ENCODE measurements around the gene WDR46. TPM values are rescaled to one million over a fixed set of nuclear protein-coding genes. Genes with fewer than 3 reads are reported as not detected.
A peak's percentile ranks its signal among the peaks of the same experiment; 100 is the strongest.

WDR46 gene
- total RNA-seq, result 10 to 100 TPM; 37.5 to 41.7 TPM

- Mint-ChIP-seq H3K27ac (peak within 1 kb of the TSS; percentile 80), H3K27me3 (no peaks in the 10 kb centered on the region), H3K4me1 (peaks cover 47% of the 10 kb centered on the region), H3K9me3 (no peaks in the 10 kb centered on the region), H3K4me3 (peak within 1 kb of the TSS; percentile 90), H3K36me3 (ENCODE audit: low read depth) (peaks cover 38% of the 10 kb centered on the region)
- DNase-seq, result peak; percentile 87
- POLR2A ChIA-PET, result interaction anchor here (1.0 to 14.3 kb wide), 18 partner anchors 10 to 317 kb away, joined by 3 to 234 read pairs (median 6); partner anchors contain the start of genes B3GALT4, KIFC1, RGL2 and RPS18
- CTCF ChIA-PET, result interaction anchor here (0.5 to 3.1 kb wide), 7 partner anchors 9 to 100 kb away, joined by 3 to 29 read pairs (median 7); partner anchors contain the start of genes B3GALT4, RGL2, RPS18 and VPS52
These were observed at the start of gene WDR46, which contains the start of gene PFDN6 for GRCh38 chr6:33288921-33289783. TSS of gene WDR46 (minus strand) at chr6:33289239. CDS start at chr6:33289170, 69 bp downstream. TSS of gene PFDN6 (plus strand) at chr6:33289601. CDS start at chr6:33289857, 256 bp downstream.

DNA sequence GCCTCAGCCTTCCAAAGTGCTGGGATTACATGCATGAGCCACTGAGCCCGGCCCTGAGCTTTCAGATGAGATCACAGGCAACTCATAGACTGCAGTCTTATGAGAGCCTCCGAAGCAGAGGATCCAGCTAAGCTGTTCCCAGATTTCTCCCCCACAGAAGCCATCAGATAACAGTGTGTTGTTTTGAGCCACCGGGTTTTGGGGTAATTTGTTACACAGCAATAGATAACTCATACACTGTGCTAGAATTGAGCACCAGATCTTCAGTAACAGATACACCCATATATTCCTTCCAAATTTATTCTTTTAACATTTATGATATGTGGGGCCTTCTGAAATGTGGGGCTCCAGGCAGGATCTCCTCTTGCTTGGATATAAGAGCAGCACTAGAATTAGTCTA, 47.5 kb upstream of the WDR46 start:
- ChIA-PET CTCF (interaction anchor here (0.9 to 2.0 kb wide), 3 partner anchors 9 to 55 kb away, joined by 3 to 10 read pairs (median 3); no protein-coding TSS in a partner anchor), POLR2A (interaction anchor here (0.7 to 2.4 kb wide), 3 partner anchors 8 to 88 kb away, joined by 3 to 12 read pairs (median 3); no protein-coding TSS in a partner anchor)
- Mint-ChIP-seq H3K4me1 (peaks cover 7% of the 10 kb centered on the region), H3K36me3 (ENCODE audit: low read depth) (no peaks in the 10 kb centered on the region), H3K27me3 (no peaks in the 10 kb centered on the region), H3K9me3 (no peaks in the 10 kb centered on the region), H3K4me3 (no peak overlapping the region), H3K27ac (no peak overlapping the region)
- DNase-seq, result no peak

DNA sequence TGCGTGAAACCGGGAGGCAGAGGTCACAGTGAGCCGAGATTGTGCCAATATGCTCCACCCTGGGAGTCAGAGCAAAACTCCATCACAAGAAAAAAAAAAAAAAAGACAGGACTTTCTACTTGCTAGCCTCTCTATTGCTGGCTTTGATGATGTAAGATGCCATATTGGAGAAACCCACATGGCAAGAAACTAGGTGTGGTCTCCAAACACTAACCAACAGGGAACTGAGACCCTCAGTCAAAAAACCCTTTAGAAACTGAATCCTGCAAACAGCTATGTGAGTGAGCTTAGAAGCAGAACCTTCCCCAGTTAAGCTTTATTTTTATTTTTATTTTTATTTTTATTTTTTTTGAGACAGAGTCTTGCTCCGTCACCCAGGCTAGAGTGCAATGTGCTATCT, 46.9 kb upstream of the WDR46 start:
- CTCF ChIA-PET, result interaction anchor here (0.7 to 2.0 kb wide), 4 partner anchors 9 to 55 kb away, joined by 3 to 10 read pairs (median 3); no protein-coding TSS in a partner anchor
- Mint-ChIP-seq H3K4me1 (peaks cover 7% of the 10 kb centered on the region), H3K27me3 (no peaks in the 10 kb centered on the region), H3K27ac (no peak overlapping the region), H3K9me3 (no peaks in the 10 kb centered on the region), H3K4me3 (no peak overlapping the region), H3K36me3 (ENCODE audit: low read depth) (no peaks in the 10 kb centered on the region)
- no peak for DNase-seq
- POLR2A ChIA-PET, result interaction anchor here (0.7 to 2.4 kb wide), 4 partner anchors 9 to 87 kb away, joined by 3 to 12 read pairs (median 4); no protein-coding TSS in a partner anchor

- Mint-ChIP-seq H3K4me1 (peaks cover 3% of the 10 kb centered on the region), H3K4me3 (no peak overlapping the region), H3K9me3 (no peaks in the 10 kb centered on the region), H3K27me3 (no peaks in the 10 kb centered on the region), H3K36me3 (ENCODE audit: low read depth) (no peaks in the 10 kb centered on the region), H3K27ac (no peak overlapping the region)
- ChIA-PET POLR2A (interaction anchor here (1.1 kb wide), 1 partner anchor 10 kb away, joined by 4 read pairs; no protein-coding TSS in a partner anchor), CTCF (no interaction called here)
- DNase-seq, result no peak
These were observed 44.6 kb upstream of the WDR46 start for GRCh38 chr6:33333666-33334065.

DNA sequence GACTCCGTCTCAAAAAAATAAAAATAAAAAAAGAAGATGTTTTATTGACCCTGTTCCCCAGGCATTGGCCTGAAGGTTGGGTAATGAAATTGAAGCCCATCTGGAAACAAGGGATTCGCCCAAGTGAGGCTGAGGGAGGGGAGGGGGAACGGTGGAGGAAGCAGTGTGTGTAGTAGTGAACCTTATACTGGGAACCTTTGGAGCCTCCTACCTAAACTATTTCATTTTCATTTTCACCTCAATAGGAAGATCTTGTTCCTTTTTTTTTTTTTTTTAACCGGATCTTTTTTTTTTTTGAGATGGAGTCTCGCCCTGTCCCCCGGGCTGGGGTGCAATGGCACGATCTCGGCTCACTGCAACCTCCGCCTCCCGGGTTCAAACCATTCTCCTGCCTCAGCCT, 41.7 kb upstream of the WDR46 start:
- Mint-ChIP-seq H3K4me3 (no peak overlapping the region), H3K4me1 (peaks cover 3% of the 10 kb centered on the region), H3K36me3 (ENCODE audit: low read depth) (no peaks in the 10 kb centered on the region), H3K27ac (no peak overlapping the region), H3K27me3 (no peaks in the 10 kb centered on the region), H3K9me3 (no peaks in the 10 kb centered on the region)
- ChIA-PET CTCF (no interaction called here), POLR2A (interaction anchor here (1.0 kb wide), 1 partner anchor 14 kb away, joined by 4 read pairs; no protein-coding TSS in a partner anchor)
- DNase-seq, result no peak

GRCh38 chr6:33329058-33329457, 40.0 kb upstream of the WDR46 start:
- POLR2A ChIA-PET, result no interaction called here
- Mint-ChIP-seq H3K36me3 (ENCODE audit: low read depth) (no peaks in the 10 kb centered on the region), H3K27me3 (no peaks in the 10 kb centered on the region), H3K4me3 (no peak overlapping the region), H3K27ac (no peak overlapping the region), H3K9me3 (no peaks in the 10 kb centered on the region), H3K4me1 (peaks cover 4% of the 10 kb centered on the region)
- no peak for DNase-seq
- CTCF ChIA-PET, result interaction anchor here (1.1 kb wide), 1 partner anchor 15 kb away, joined by 3 read pairs; no protein-coding TSS in a partner anchor

DNA sequence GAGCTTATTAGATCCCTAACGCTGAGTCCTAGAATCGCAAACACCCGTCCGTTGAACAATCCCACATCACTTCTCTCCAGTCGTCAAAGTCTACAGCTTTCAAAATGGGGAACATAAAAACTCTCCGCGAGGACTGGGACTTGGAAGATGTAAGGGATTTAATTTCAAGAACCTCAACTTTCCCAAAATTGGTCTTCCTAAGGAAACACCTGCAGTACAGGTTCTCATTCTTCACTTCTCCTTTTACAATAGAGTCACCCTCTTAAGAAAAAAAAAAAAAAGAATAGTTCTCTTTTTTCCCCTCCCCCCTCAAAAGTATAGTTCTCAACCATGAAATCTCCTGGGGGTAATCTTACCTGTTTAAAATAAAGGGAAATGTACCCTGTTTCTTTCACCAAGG, 35.1 kb upstream of the WDR46 start:
- POLR2A ChIA-PET, result interaction anchor here (1.0 to 1.3 kb wide), 4 partner anchors 33 to 177 kb away, joined by 3 to 7 read pairs (median 3); no protein-coding TSS in a partner anchor
- Mint-ChIP-seq H3K9me3 (no peaks in the 10 kb centered on the region), H3K4me1 (peaks cover 44% of the 10 kb centered on the region), H3K27me3 (no peaks in the 10 kb centered on the region), H3K27ac (peak overlapping the region; percentile 97), H3K4me3 (peak overlapping the region; percentile 96), H3K36me3 (ENCODE audit: low read depth) (peaks cover 38% of the 10 kb centered on the region)
- CTCF ChIA-PET, result interaction anchor here (0.7 to 0.9 kb wide), 3 partner anchors 24 to 67 kb away, joined by 3 read pairs; partner anchors contain the start of gene B3GALT4
- no peak for DNase-seq

DNA sequence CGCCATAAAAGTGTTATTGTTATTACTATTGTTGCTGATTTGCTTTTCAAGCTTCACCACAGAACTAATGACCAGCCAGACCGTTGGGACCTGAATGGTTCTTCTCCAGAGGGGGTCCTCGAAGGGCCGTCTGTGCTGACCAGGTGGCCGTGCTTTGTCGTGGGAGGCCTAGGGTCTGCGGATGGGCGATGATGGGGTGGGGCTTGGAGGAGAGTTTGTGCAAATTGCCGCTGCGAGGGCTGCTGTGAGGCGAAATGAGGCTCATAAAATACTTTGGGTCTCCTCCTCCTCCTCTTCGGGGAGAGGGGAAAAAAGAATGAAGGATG, 34.5 kb upstream of the WDR46 start:
- ChIA-PET POLR2A (interaction anchor here (1.0 to 1.3 kb wide), 4 partner anchors 32 to 178 kb away, joined by 3 to 7 read pairs (median 3); no protein-coding TSS in a partner anchor), CTCF (interaction anchor here (0.8 to 0.9 kb wide), 3 partner anchors 16 to 67 kb away, joined by 3 read pairs; no protein-coding TSS in a partner anchor)
- H3K36me3 Mint-ChIP-seq (ENCODE audit: low read depth), result peaks cover 43% of the 10 kb centered on the region
- peak overlapping the region; percentile 96 for H3K4me3 Mint-ChIP-seq
- H3K4me1 Mint-ChIP-seq, result peaks cover 49% of the 10 kb centered on the region
- H3K27ac Mint-ChIP-seq, result peak overlapping the region; percentile 97
- no peaks in the 10 kb centered on the region for H3K27me3 Mint-ChIP-seq
- no peak for DNase-seq
- no peaks in the 10 kb centered on the region for H3K9me3 Mint-ChIP-seq

DNA sequence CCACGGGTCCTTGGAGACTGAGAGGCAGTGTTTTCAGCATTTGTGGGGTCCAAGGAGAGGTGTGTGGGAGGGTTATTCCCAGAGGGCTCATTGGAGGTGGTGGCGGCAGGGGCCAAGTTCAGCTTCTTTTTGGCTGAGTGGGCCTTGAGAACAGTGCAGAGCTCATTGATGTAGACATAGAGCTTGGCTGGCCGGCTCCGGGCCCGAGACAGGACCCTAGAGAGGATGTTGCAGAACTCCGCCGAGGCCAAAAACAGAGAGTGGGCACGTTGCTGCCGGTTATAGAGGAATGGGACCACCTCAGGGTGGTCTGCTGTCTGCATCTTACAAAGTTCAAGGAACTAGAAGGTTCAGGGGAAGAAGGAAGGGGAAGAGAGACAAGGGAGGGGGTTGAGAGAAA, 32.2 kb upstream of the WDR46 start:
- H3K36me3 Mint-ChIP-seq (ENCODE audit: low read depth), result peaks cover 55% of the 10 kb centered on the region
- CTCF ChIA-PET, result no interaction called here
- H3K4me1 Mint-ChIP-seq, result peaks cover 70% of the 10 kb centered on the region
- no peaks in the 10 kb centered on the region for H3K27me3 Mint-ChIP-seq
- POLR2A ChIA-PET, result no interaction called here
- H3K9me3 Mint-ChIP-seq, result no peaks in the 10 kb centered on the region
- peak overlapping the region; percentile 96 for H3K4me3 Mint-ChIP-seq
- DNase-seq, result no peak
- peak overlapping the region; percentile 97 for H3K27ac Mint-ChIP-seq

DNA sequence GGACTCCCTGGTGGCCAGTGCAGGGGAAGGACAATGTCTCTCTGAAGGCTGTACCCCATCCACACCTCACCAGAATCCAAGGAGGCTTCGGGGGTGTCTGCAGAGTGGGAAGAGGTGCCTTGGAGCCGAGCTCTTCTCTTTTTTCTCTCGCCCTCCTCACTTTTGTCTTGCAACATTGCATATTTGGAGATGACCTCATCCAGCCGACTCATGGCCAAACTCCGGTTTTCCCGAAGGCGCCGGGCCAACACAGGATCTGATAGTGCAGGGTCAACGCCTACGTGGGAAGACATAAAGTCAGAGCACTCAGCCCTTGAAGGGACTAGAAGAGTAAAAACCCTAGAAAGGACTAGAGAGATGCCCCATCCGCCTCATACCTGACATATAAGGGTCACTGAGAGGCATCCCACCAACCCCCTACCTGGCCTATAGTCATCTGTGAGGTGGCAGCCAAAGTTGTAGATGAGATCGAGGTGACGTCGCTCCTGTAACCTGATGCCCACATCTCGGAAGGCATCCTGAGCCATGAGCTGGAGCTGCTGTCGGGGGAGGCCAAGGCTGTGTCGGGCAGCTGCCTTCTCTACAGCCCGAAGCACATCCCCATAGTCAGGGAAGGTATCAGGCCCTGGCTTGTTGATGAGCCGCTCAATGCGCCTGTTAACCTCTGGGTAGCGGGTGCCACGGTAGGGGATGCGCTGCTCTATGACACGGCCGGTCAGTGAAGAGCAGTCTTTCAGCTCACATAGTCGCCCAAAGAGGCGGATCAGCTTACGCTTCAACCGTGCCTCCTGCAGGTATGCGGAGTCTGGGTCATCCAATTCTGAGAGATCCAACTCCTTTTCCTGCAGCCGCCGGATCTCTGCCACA, 31.5 kb upstream of the WDR46 start:
- no peaks in the 10 kb centered on the region for H3K27me3 Mint-ChIP-seq
- peaks cover 77% of the 10 kb centered on the region for H3K4me1 Mint-ChIP-seq
- H3K36me3 Mint-ChIP-seq (ENCODE audit: low read depth), result peaks cover 58% of the 10 kb centered on the region
- ChIA-PET CTCF (no interaction called here), POLR2A (no interaction called here)
- H3K27ac Mint-ChIP-seq, result peak overlapping the region; percentile 97
- DNase-seq, result no peak
- no peaks in the 10 kb centered on the region for H3K9me3 Mint-ChIP-seq
- H3K4me3 Mint-ChIP-seq, result peak overlapping the region; percentile 96

- ChIA-PET POLR2A (no interaction called here), CTCF (no interaction called here)
- peak overlapping the region; percentile 57 for H3K27ac Mint-ChIP-seq
- no peak for DNase-seq
- peaks cover 83% of the 10 kb centered on the region for H3K4me1 Mint-ChIP-seq
- peaks cover 60% of the 10 kb centered on the region for H3K36me3 Mint-ChIP-seq (ENCODE audit: low read depth)
- no peaks in the 10 kb centered on the region for H3K9me3 Mint-ChIP-seq
- no peak overlapping the region for H3K4me3 Mint-ChIP-seq
- no peaks in the 10 kb centered on the region for H3K27me3 Mint-ChIP-seq
These were observed 30.9 kb upstream of the WDR46 start for GRCh38 chr6:33319939-33320314.

DNA sequence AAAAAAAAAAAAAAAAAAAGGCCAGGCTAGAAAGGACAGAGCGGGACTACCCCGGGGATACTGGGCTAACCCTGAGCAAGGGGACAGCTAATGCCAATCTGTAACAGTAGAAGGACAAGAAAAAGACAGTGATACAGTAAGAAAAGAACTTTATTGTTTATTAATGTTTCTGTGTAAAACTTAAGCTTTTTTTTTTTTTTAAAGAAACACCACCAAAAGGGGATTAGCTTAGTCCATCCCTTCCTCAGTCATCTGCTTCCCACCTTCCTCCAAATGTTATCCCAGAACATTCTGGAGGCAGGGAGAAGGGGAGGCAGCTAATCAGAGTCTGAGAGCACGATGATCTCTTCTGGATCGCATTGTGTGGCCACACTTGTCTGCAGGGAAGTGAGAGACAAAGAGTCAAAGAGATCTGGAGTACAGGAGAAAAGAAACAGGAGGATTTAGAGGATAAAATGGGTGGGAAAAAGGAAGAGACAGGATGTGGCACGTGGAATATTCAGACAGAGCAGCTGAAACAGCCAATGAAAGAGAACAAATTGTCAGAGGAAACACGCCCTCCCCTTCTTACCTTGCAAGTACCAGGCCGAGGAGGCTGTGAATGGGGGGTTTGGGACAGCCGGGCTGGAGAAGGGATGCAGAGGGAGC, 29.5 kb upstream of the WDR46 start:
- H3K27me3 Mint-ChIP-seq, result no peaks in the 10 kb centered on the region
- peak overlapping the region; percentile 87 for H3K4me3 Mint-ChIP-seq
- DNase-seq, result no peak
- peaks cover 68% of the 10 kb centered on the region for H3K36me3 Mint-ChIP-seq (ENCODE audit: low read depth)
- no peaks in the 10 kb centered on the region for H3K9me3 Mint-ChIP-seq
- ChIA-PET POLR2A (interaction anchor here (0.6 to 2.8 kb wide), 12 partner anchors 19 to 1499 kb away, joined by 3 to 14 read pairs (median 4); partner anchors contain the start of genes B3GALT4, CUTA, RGL2 and RPS18), CTCF (interaction anchor here (1.0 to 2.4 kb wide), 7 partner anchors 18 to 107 kb away, joined by 3 to 16 read pairs (median 6); partner anchors contain the start of gene B3GALT4)
- H3K4me1 Mint-ChIP-seq, result peaks cover 82% of the 10 kb centered on the region
- H3K27ac Mint-ChIP-seq, result peak overlapping the region; percentile 95

All from activated CD4-positive, alpha-beta memory T cell treated with anti-CD3 and anti-CD28 coated beads, Interleukin-2, amount 10 ng/mL, durations not matched to agents 7 days and 5 days (primary cell).